ENCODE measurements around the gene IL1RAPL1.

GRCh38 chrX:29744966-29745365, 1157.7 kb downstream of the IL1RAPL1 start:
- TF ChIP-seq CTCF (conservative IDR thresholded peaks at IDR 0.05 in 1 of 2, IDR thresholded peaks at IDR 0.05 in 1 of 2; ENCODE audit: low read depth in 1 of 2, low read length in 2 of 2) = no peak
- no peak for TF ChIP-seq EZH2 (IDR thresholded peaks at IDR 0.05; ENCODE audit: low read length, missing control alignments)

Data from fibroblast of lung (primary cell).